WTC11 (cell line): ENCODE results near the gene VMAC. TPM values are rescaled to one million over a fixed set of nuclear protein-coding genes. Genes with fewer than 3 reads are reported as not detected.

Experiments used
- ATAC-seq: fragments of 200-7000 bp; cut with Tn5 transposase; 2 replicates; pipeline ENCODE4 v1.10.0; 2021; ENCODE audit warnings: mild to moderate bottlenecking, moderate library complexity
- CTCF ChIA-PET: fragments of 300-600 bp; sonication (Branson Sonifier 250); formaldehyde crosslinking; loops from one replicate; lab custom pipeline; 2021; ENCODE audit warnings: antibody characterized with exemption; lab: Charles Lee
- POLR2A ChIA-PET: fragments of 350-600 bp; sonication (Branson Sonifier 250); formaldehyde crosslinking; loops from one replicate; lab custom pipeline; 2021; ENCODE audit warnings: antibody characterized with exemption; lab: Charles Lee
- DNase-seq: peaks from one replicate; pipeline ENCODE4 v3.0.0; 2021; ENCODE audit warnings: low spot score
- H3K27ac Mint-ChIP-seq: 2 replicates; pipeline ENCODE4 v1.8.0; 2021; ENCODE audit warnings: mixed read lengths
- H3K27me3 Mint-ChIP-seq: 2 replicates; pipeline ENCODE4 v1.8.0; 2021; ENCODE audit warnings: low read depth, mild to moderate bottlenecking, moderate library complexity, mixed read lengths
- H3K36me3 Mint-ChIP-seq: 2 replicates; pipeline ENCODE4 v1.8.0; 2021; ENCODE audit warnings: mixed read lengths
- H3K4me1 Mint-ChIP-seq: 2 replicates; pipeline ENCODE4 v1.8.0; 2022; ENCODE audit warnings: mixed read lengths
- H3K4me3 Mint-ChIP-seq: 2 replicates; pipeline ENCODE4 v1.8.0; 2021; ENCODE audit warnings: mild to moderate bottlenecking, moderate library complexity, mixed read lengths
- H3K9me3 Mint-ChIP-seq: 2 replicates; pipeline ENCODE4 v1.8.0; 2021; ENCODE audit warnings: mixed read lengths
- ATF6 ChIP-seq: sonication (generic); formaldehyde crosslinking; IDR thresholded peaks from 2 replicates; pipeline ENCODE4 v1.8.1; 2023; ENCODE audit warnings: mild to moderate bottlenecking, missing genetic modification reagents
- CREB1 ChIP-seq: sonication (generic); formaldehyde crosslinking; IDR thresholded peaks from 2 replicates; pipeline ENCODE4 v1.8.0; 2023; ENCODE audit warnings: mild to moderate bottlenecking, missing genetic modification reagents
- E2F5 ChIP-seq: sonication (generic); formaldehyde crosslinking; IDR thresholded peaks from 2 replicates; pipeline ENCODE4 v1.8.1; 2022; ENCODE audit warnings: mild to moderate bottlenecking, moderate library complexity, missing genetic modification reagents
- ERG ChIP-seq: fragments of 250-450 bp; sonication (Bioruptor Pico); IDR thresholded peaks from 2 replicates; pipeline ENCODE4 v1.8.0; 2021; ENCODE audit warnings: mild to moderate bottlenecking
- ESRRA ChIP-seq: sonication (generic); formaldehyde crosslinking; IDR thresholded peaks from 2 replicates; pipeline ENCODE4 v1.8.1; 2022; ENCODE audit warnings: mild to moderate bottlenecking, missing genetic modification reagents, borderline replicate concordance
- FOXP1 ChIP-seq: sonication (generic); formaldehyde crosslinking; IDR thresholded peaks from 2 replicates; pipeline ENCODE4 v1.8.0; 2022; ENCODE audit warnings: missing genetic modification reagents, mild to moderate bottlenecking, moderate library complexity, borderline replicate concordance
- GRHL2 ChIP-seq: fragments of 250-450 bp; sonication (Bioruptor Pico); IDR thresholded peaks from 2 replicates; pipeline ENCODE4 v1.8.0; 2022; ENCODE audit warnings: mild to moderate bottlenecking, moderate library complexity; ENCODE audit not compliant: insufficient replicate concordance, severe bottlenecking
- HMGA2 ChIP-seq: fragments of 250-450 bp; sonication (Bioruptor Pico); IDR thresholded peaks from 2 replicates; pipeline ENCODE4 v1.4.0; 2021; ENCODE audit warnings: mild to moderate bottlenecking, moderate library complexity
- NR1H2 ChIP-seq: sonication (generic); formaldehyde crosslinking; IDR thresholded peaks from 2 replicates; pipeline ENCODE4 v1.9.0; 2021; ENCODE audit warnings: mild to moderate bottlenecking, moderate library complexity, missing genetic modification reagents
- OVOL2 ChIP-seq: fragments of 250-450 bp; sonication (Bioruptor Pico); IDR thresholded peaks from 2 replicates; pipeline ENCODE4 v1.9.0; 2021; ENCODE audit warnings: mild to moderate bottlenecking, borderline replicate concordance
- SMAD3 ChIP-seq: sonication (generic); formaldehyde crosslinking; IDR thresholded peaks from 2 replicates; pipeline ENCODE4 v1.8.0; 2022; ENCODE audit warnings: missing genetic modification reagents, mild to moderate bottlenecking, borderline replicate concordance
- SMAD4 ChIP-seq: sonication (generic); formaldehyde crosslinking; IDR thresholded peaks from 2 replicates; pipeline ENCODE4 v1.8.0; 2022; ENCODE audit warnings: mild to moderate bottlenecking, missing genetic modification reagents
- SOX15 ChIP-seq: fragments of 250-450 bp; sonication (Bioruptor Pico); IDR thresholded peaks from 2 replicates; pipeline ENCODE4 v1.9.0; 2021; ENCODE audit warnings: mild to moderate bottlenecking
- TEAD4 ChIP-seq: sonication (generic); formaldehyde crosslinking; IDR thresholded peaks from 2 replicates; pipeline ENCODE4 v1.8.0; 2022; ENCODE audit warnings: mild to moderate bottlenecking, missing genetic modification reagents
- TP53 ChIP-seq: sonication (generic); formaldehyde crosslinking; IDR thresholded peaks from 2 replicates; pipeline ENCODE4 v1.8.1; 2023; ENCODE audit warnings: mild to moderate bottlenecking, missing genetic modification reagents
- USF2 ChIP-seq: sonication (generic); formaldehyde crosslinking; IDR thresholded peaks from 2 replicates; pipeline ENCODE4 v1.8.1; 2023; ENCODE audit warnings: mild to moderate bottlenecking, missing genetic modification reagents, moderate library complexity
- ZNF219 ChIP-seq: sonication (generic); formaldehyde crosslinking; IDR thresholded peaks from 2 replicates; pipeline ENCODE4 v1.8.0; 2023; ENCODE audit warnings: missing genetic modification reagents, mild to moderate bottlenecking, borderline replicate concordance
- ZNF396 ChIP-seq: fragments of 250-450 bp; sonication (Bioruptor Pico); IDR thresholded peaks from 2 replicates; pipeline ENCODE4 v1.8.0; 2021; ENCODE audit warnings: mild to moderate bottlenecking, moderate library complexity, borderline replicate concordance
- ZNF423 ChIP-seq: fragments of 250-450 bp; sonication (Bioruptor Pico); IDR thresholded peaks from 2 replicates; pipeline ENCODE4 v2.1.2; 2022; ENCODE audit warnings: mild to moderate bottlenecking, moderate library complexity
- ZNF671 ChIP-seq: fragments of 250-450 bp; sonication (Bioruptor Pico); IDR thresholded peaks from 2 replicates; pipeline ENCODE4 v1.8.0; 2021; ENCODE audit warnings: mild to moderate bottlenecking
- total RNA-seq: library from RNA; stranded (reverse); gene quantifications from 3 replicates; pipeline ENCODE4 v1.2.3, GENCODE V29; 2021

The VMAC gene
- total RNA-seq, 1 experiment from 2014 or later, result 2.5 TPM

DNA sequence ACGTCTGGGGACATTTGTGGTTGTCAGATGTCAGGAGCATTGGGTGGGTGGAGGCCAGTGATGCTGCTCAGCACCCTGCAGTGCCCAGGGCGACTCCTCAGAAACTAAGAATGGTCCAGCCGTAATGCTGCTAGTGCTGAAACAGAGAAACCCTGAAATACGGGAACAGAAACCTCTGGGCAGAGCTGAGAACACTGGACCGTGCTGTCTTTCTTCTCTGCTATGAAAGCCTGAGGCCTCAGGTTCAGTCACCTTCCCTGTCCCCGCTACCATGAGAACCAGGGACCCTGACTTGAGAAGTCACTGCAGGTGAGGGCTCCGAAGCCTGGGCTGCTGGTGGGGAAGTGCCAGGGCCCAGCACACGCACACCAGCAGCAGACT, 22.8 kb downstream of the VMAC start (continued):
- TF ChIP-seq NR1H2 (no peak), ZNF396 (CRISPR knock-in tag) (no peak), FOXP1 (CRISPR knock-in tag) (no peak)

DNA sequence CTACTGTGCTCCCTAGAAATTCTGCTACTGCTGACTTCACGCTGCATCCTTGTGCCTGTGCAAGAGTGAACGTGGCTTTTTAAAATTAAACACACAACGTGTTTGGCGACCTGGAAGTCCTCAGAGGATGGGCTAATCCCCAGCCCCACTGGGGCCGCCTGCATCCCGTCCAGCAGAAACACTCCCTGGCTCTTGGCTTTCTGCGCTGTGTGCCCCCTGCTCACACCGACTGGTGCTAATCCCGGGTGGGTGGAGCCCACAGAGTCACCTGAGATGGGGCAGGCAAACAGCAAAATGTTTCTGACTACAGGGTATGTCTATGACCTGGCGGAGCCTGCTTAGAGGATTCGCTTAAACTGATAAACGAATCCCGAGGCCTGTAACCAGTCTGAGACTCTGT, 24.5 kb downstream of the VMAC start:
- no peak for TF ChIP-seq CREB1 (CRISPR knock-in tag)
- no peak for TF ChIP-seq GRHL2 (CRISPR knock-in tag)
- Mint-ChIP-seq H3K4me3 (no peak overlapping the region), H3K4me1 (peaks cover 4% of the 10 kb centered on the region; the same call in 1 of the 2 replicates), H3K9me3 (no peaks in the 10 kb centered on the region), H3K36me3 (peaks cover 39% of the 10 kb centered on the region), H3K27ac (no peak overlapping the region), H3K27me3 (no peaks in the 10 kb centered on the region)
- CTCF ChIA-PET, result interaction anchor here (1.0 to 1.4 kb wide), 2 partner anchors 39 to 125 kb away, joined by 3 to 6 read pairs; no protein-coding TSS in a partner anchor
- no peak for ATAC-seq
- POLR2A ChIA-PET, result no interaction called here
- no peak for DNase-seq

DNA sequence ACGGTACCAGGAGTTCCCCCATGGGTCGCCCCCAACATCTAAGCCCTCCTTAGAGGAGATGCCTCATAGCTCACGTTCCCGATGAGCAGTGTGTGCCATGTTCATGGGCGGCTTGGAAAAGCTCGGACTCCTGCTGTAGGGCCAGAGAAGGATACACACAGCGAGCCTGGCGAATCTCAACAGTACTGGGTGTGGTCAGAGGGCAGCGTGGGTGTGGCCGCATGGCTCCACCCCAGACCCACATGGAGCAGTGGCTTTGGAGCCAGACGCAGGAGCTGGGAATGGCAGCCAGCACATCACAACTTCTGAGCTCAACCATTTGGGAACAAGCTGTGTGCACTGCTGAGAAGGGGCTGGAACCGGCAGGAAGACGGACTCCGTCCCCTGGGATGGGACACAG, 25.0 kb downstream of the VMAC start:
- no peak for TF ChIP-seq SMAD3 (CRISPR knock-in tag)
- TF ChIP-seq ZNF423, result no peak
- TF ChIP-seq TP53, result no peak
- TF ChIP-seq TEAD4 (CRISPR knock-in tag), result no peak
- TF ChIP-seq SMAD4 (CRISPR knock-in tag), result no peak
- TF ChIP-seq SOX15 (CRISPR knock-in tag), result no peak
- no peak for TF ChIP-seq ATF6
- no peak for TF ChIP-seq USF2 (CRISPR knock-in tag)
- no peak for TF ChIP-seq ESRRA (CRISPR knock-in tag)
- TF ChIP-seq ZNF671 (CRISPR knock-in tag), result no peak
- TF ChIP-seq OVOL2 (CRISPR knock-in tag), result no peak
- no peak for TF ChIP-seq ZNF219 (CRISPR knock-in tag)
- TF ChIP-seq ERG (CRISPR knock-in tag), result no peak
- TF ChIP-seq HMGA2 (CRISPR knock-in tag), result no peak
- no peak for TF ChIP-seq E2F5 (CRISPR knock-in tag)
- Mint-ChIP-seq H3K36me3 (peaks cover 37% of the 10 kb centered on the region), H3K4me3 (no peak overlapping the region), H3K27me3 (no peaks in the 10 kb centered on the region), H3K4me1 (peaks cover 4% of the 10 kb centered on the region; the same call in 1 of the 2 replicates), H3K9me3 (no peaks in the 10 kb centered on the region), H3K27ac (no peak overlapping the region)
- ATAC-seq, result peak; percentile 82
- POLR2A ChIA-PET, result no interaction called here
- DNase-seq, result no peak
- CTCF ChIA-PET, result interaction anchor here (1.0 kb wide), 1 partner anchor 38 kb away, joined by 6 read pairs; no protein-coding TSS in a partner anchor
